SK-N-SH treated with all-trans-retinoic acid at 6 μM for 48 hours (cell line): ENCODE measurements around the gene ULK3.
A peak's percentile ranks its signal among the peaks of the same experiment; 100 is the strongest.

Experiments used
- ATAC-seq: fragments of 200-7000 bp; cut with Tn5 transposase; 3 replicates; pipeline ENCODE4 v1.9.1; 2020; ENCODE audit warnings: mild to moderate bottlenecking, moderate library complexity
- ARNTL ChIP-seq: fragments of 450-650 bp; formaldehyde crosslinking; IDR thresholded peaks from 2 replicates; pipeline ENCODE4 v1.5.0; 2020; ENCODE audit warnings: low read depth, mild to moderate bottlenecking, moderate library complexity, borderline replicate concordance
- BACH2 ChIP-seq: fragments of 250-450 bp; sonication (Bioruptor Pico); IDR thresholded peaks from 2 replicates; pipeline ENCODE4 v1.9.0; 2021; ENCODE audit warnings: mild to moderate bottlenecking, borderline replicate concordance
- CREB5 ChIP-seq: fragments of 250-450 bp; sonication (Bioruptor Pico); IDR thresholded peaks from 2 replicates; pipeline ENCODE4 v1.5.1; 2020; ENCODE audit warnings: low read depth, mild to moderate bottlenecking, moderate library complexity
- CSDC2 ChIP-seq: fragments of 250-450 bp; sonication (Bioruptor Pico); IDR thresholded peaks from 2 replicates; pipeline ENCODE4 v1.5.0; 2020; ENCODE audit warnings: mild to moderate bottlenecking, moderate library complexity
- ESRRG ChIP-seq: fragments of 250-450 bp; sonication (Bioruptor Pico); IDR thresholded peaks from 2 replicates; pipeline ENCODE4 v1.6.1; 2021; ENCODE audit warnings: mild to moderate bottlenecking
- GLIS3 ChIP-seq: fragments of 250-450 bp; sonication (Bioruptor Pico); IDR thresholded peaks from 2 replicates; pipeline ENCODE4 v1.5.0; 2020; ENCODE audit warnings: mild to moderate bottlenecking, moderate library complexity
- ISL1 ChIP-seq: fragments of 250-450 bp; sonication (Bioruptor Pico); IDR thresholded peaks from 2 replicates; pipeline ENCODE4 v2.1.2; 2022; ENCODE audit warnings: mild to moderate bottlenecking, moderate library complexity
- POU6F1 ChIP-seq: fragments of 250-450 bp; sonication (Bioruptor Pico); IDR thresholded peaks from 2 replicates; pipeline ENCODE4 v1.8.0; 2021; ENCODE audit warnings: low read depth, mild to moderate bottlenecking, moderate library complexity, borderline replicate concordance
- PPARA ChIP-seq: fragments of 250-450 bp; sonication (Bioruptor Pico); IDR thresholded peaks from 2 replicates; pipeline ENCODE4 v1.5.0; 2020; ENCODE audit warnings: mild to moderate bottlenecking, borderline replicate concordance
- RARB ChIP-seq: fragments of 250-450 bp; sonication (Bioruptor Pico); IDR thresholded peaks from 2 replicates; pipeline ENCODE4 v1.8.0; 2021; ENCODE audit warnings: mild to moderate bottlenecking, moderate library complexity
- SNAI2 ChIP-seq: fragments of 250-450 bp; sonication (Bioruptor Pico); IDR thresholded peaks from 2 replicates; pipeline ENCODE4 v1.5.0; 2020; ENCODE audit warnings: mild to moderate bottlenecking, moderate library complexity
- TOX ChIP-seq: fragments of 250-450 bp; sonication (Bioruptor Pico); IDR thresholded peaks from 2 replicates; pipeline ENCODE4 v1.8.0; 2021; ENCODE audit warnings: mild to moderate bottlenecking, moderate library complexity, borderline replicate concordance
- TSHZ2 ChIP-seq: fragments of 250-450 bp; sonication (Bioruptor Pico); IDR thresholded peaks from 2 replicates; pipeline ENCODE4 v1.5.0; 2020; ENCODE audit warnings: mild to moderate bottlenecking, moderate library complexity
- ZC3H10 ChIP-seq: fragments of 250-450 bp; sonication (Bioruptor Pico); IDR thresholded peaks from 2 replicates; pipeline ENCODE4 v1.5.1; 2021; ENCODE audit warnings: mild to moderate bottlenecking, moderate library complexity
- ZFP3 ChIP-seq: fragments of 250-450 bp; sonication (Bioruptor Pico); IDR thresholded peaks from 2 replicates; pipeline ENCODE4 v1.5.0; 2020; ENCODE audit warnings: mild to moderate bottlenecking, moderate library complexity
- ZFP30 ChIP-seq: fragments of 450-650 bp; formaldehyde crosslinking; IDR thresholded peaks from 2 replicates; pipeline ENCODE4 v1.5.0; 2022; ENCODE audit warnings: mild to moderate bottlenecking, moderate library complexity
- ZNF565 ChIP-seq: fragments of 450-650 bp; formaldehyde crosslinking; conservative IDR thresholded peaks from 2 replicates; pipeline ENCODE4 v1.5.0; 2020; ENCODE audit warnings: low read depth, mild to moderate bottlenecking, moderate library complexity
- ZNF70 ChIP-seq: fragments of 450-650 bp; formaldehyde crosslinking; IDR thresholded peaks from 2 replicates; pipeline ENCODE4 v1.5.0; 2020; ENCODE audit warnings: mild to moderate bottlenecking, moderate library complexity
- TF ChIP-seq, protein P1 (sequence below): fragments of 250-450 bp; sonication (Bioruptor Pico); IDR thresholded peaks from 2 replicates; pipeline ENCODE4 v1.5.1; 2021; ENCODE audit warnings: mild to moderate bottlenecking, moderate library complexity

ULK3 gene

GRCh38 chr15:74826364-74826819 is 16.6 kb downstream of the ULK3 start, which contains the start of gene CPLX3:
CPLX3 (plus strand) TSS chr15:74826627; CDS start chr15:74826704, 77 bp downstream.
- peak; percentile 49 for ATAC-seq
- TF ChIP-seq RARB (CRISPR knock-in tag) = no peak
- TF ChIP-seq ZFP30 (CRISPR knock-in tag) = no peak
- no peak for TF ChIP-seq CSDC2 (CRISPR knock-in tag)
- TF ChIP-seq SNAI2 = no peak
- no peak for TF ChIP-seq CREB5 (CRISPR knock-in tag)
- TF ChIP-seq ZC3H10 (CRISPR knock-in tag) = no peak
- TF ChIP-seq TSHZ2 (CRISPR knock-in tag) = no peak

DNA sequence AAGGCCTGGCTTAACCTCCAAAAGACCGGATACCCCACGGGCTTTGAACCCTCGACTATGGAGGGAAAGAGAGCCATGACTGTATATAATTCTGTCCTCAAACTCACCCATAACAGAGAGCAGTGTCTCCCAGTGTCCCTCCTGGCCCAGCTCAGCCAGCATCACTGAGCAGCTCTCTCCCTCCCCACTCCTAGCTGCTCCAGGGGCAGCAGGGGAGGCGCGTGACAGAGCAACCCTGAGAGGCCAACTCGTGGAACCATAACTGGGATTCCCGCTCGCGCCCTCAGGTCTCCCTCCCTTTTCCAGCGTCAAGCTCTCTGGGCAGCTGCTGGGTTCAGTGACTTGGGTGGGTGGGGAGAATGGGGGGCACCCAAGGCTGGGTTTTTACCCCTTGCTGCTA is 17.1 kb downstream of the ULK3 start:
- no peak for ATAC-seq
- TF ChIP-seq ZC3H10 (CRISPR knock-in tag) = no peak
- TF ChIP-seq, all 23 proteins: peak for 0

GRCh38 chr15:74824976-74825375 is 18.0 kb downstream of the ULK3 start:
- peak; percentile 19; the same call in 1 of the 3 replicates for ATAC-seq
- TF ChIP-seq GLIS3 (no peak), RARB (CRISPR knock-in tag) (no peak), ARNTL (no peak)
- TF ChIP-seq, protein P1, sequence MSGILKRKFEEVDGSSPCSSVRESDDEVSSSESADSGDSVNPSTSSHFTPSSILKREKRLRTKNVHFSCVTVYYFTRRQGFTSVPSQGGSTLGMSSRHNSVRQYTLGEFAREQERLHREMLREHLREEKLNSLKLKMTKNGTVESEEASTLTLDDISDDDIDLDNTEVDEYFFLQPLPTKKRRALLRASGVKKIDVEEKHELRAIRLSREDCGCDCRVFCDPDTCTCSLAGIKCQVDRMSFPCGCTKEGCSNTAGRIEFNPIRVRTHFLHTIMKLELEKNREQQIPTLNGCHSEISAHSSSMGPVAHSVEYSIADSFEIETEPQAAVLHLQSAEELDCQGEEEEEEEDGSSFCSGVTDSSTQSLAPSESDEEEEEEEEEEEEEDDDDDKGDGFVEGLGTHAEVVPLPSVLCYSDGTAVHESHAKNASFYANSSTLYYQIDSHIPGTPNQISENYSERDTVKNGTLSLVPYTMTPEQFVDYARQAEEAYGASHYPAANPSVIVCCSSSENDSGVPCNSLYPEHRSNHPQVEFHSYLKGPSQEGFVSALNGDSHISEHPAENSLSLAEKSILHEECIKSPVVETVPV (CRISPR knock-in tag) = no peak

DNA sequence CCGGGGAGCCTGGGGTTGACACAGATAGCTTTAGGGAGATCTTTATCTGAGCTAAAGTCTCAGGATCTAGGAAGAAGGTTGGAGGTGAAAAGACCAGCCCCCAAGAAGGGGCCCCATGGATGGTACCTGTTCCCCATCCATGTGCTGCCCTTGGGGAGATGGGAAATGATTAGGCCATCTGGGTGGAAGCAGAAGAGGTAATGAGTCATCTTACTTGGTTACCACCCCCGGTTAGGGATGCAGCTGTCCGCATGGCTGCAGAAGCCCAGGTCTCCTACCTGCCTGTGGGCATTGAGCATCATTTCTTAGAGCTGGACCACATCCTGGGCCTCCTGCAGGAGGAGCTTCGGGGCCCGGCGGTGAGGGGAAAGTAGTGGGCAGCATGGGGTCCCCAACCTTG is 19.6 kb downstream of the ULK3 start:
- no peak for ATAC-seq
- TF ChIP-seq ZFP3 (no peak), ZC3H10 (CRISPR knock-in tag) (no peak), ZNF70 (no peak), BACH2 (CRISPR knock-in tag) (no peak), ZFP30 (CRISPR knock-in tag) (no peak), PPARA (CRISPR knock-in tag) (no peak), ZNF565 (CRISPR knock-in tag) (no peak), POU6F1 (CRISPR knock-in tag) (no peak)

- no peak for ATAC-seq
- TF ChIP-seq CSDC2 (CRISPR knock-in tag) (no peak), TOX (CRISPR knock-in tag) (no peak), CREB5 (CRISPR knock-in tag) (no peak), ISL1 (CRISPR knock-in tag) (no peak), ZFP3 (no peak), SNAI2 (no peak), ZNF565 (CRISPR knock-in tag) (no peak), BACH2 (CRISPR knock-in tag) (no peak), PPARA (CRISPR knock-in tag) (no peak), TSHZ2 (CRISPR knock-in tag) (no peak), ZNF70 (no peak), ZFP30 (CRISPR knock-in tag) (no peak), ESRRG (no peak)
- TF ChIP-seq, protein P1 (CRISPR knock-in tag) = no peak
Observed at GRCh38 chr15:74822233-74822632, 20.7 kb downstream of the ULK3 start.
